T47D (cell line): Measurements from ENCODE around the gene L2HGDH.

Experiments used
- DNase-seq, 2 experiments: peaks; one replicate each; pipeline versions ENCODE4 v3.0.0 to v3.0.0-alpha.2; 2011 to 2012; ENCODE audit warnings: low read depth in 1 of 2, low spot score in 1 of 2
- JUND ChIP-seq: IDR thresholded peaks from 2 replicates; pipeline ENCODE4 v1.6.1; 2012; ENCODE audit warnings: low read depth
- in situ Hi-C: cut with HindIII; loops from 2 replicates; pipeline ENCODE4 v1.10.0; 2016; ENCODE audit warnings: low sequenced_read_pairs, low pct_unique_long_range_greater_than_20kb

L2HGDH gene

GRCh38 chr14:50347521-50347920 lies 35.5 kb upstream of the L2HGDH start:
- in situ Hi-C loops, result no loop called here
- DNase-seq, result peak; percentile 48 to 86
- no peak for TF ChIP-seq JUND

- in situ Hi-C loops, result no loop called here
- DNase-seq, result no peak
- no peak for TF ChIP-seq JUND
Observed at GRCh38 chr14:50345846-50346422, 33.9 kb upstream of the L2HGDH start.

- in situ Hi-C loops, result no loop called here
- TF ChIP-seq JUND, result no peak
- no peak for DNase-seq
Observed at GRCh38 chr14:50344876-50345563, 33.0 kb upstream of the L2HGDH start.

- in situ Hi-C loops, result no loop called here
- TF ChIP-seq JUND, result no peak
- no peak for DNase-seq
Observed at GRCh38 chr14:50344116-50344775, 32.2 kb upstream of the L2HGDH start.

- no peak for DNase-seq
- in situ Hi-C loops, result no loop called here
Observed at GRCh38 chr14:50343434-50343833, 31.4 kb upstream of the L2HGDH start.

GRCh38 chr14:50342221-50343078 lies 30.4 kb upstream of the L2HGDH start:
- peak; percentile 29 to 72 for DNase-seq
- no peak for TF ChIP-seq JUND
- in situ Hi-C loops, result no loop called here

More at GRCh38 chr14:50343434-50343833, 31.4 kb upstream of the L2HGDH start:
- no peak for TF ChIP-seq JUND

- no peak for DNase-seq
- TF ChIP-seq JUND, result no peak
- in situ Hi-C loops, result no loop called here
Observed at GRCh38 chr14:50340963-50341362, 28.9 kb upstream of the L2HGDH start.

- TF ChIP-seq JUND, result no peak
- DNase-seq, result no peak
- in situ Hi-C loops, result no loop called here
Observed at GRCh38 chr14:50340045-50340444, 28.0 kb upstream of the L2HGDH start.

- TF ChIP-seq JUND, result no peak
- no peak for DNase-seq
- in situ Hi-C loops, result no loop called here
Observed at GRCh38 chr14:50339178-50339804, 27.3 kb upstream of the L2HGDH start.

- in situ Hi-C loops, result no loop called here
- TF ChIP-seq JUND, result no peak
- DNase-seq, result no peak
Observed at GRCh38 chr14:50338587-50338986, 26.6 kb upstream of the L2HGDH start.

- no peak for TF ChIP-seq JUND
- in situ Hi-C loops, result no loop called here
- no peak for DNase-seq
Observed at GRCh38 chr14:50335989-50336824, 24.2 kb upstream of the L2HGDH start.
